ENCODE results near the gene IFI44L. TPM values are rescaled to one million over a fixed set of nuclear protein-coding genes. Genes with fewer than 3 reads are reported as not detected.

Gene IFI44L
- total and polyA plus RNA-seq, 2 of the 13 experiments (the other 11 are each of a cell fraction or from before 2014, with no cell fraction given) = 0.04 TPM

GRCh38 chr1:78599294-78599693 is 21.0 kb upstream of the IFI44L start:
- intact Hi-C loops (cut with micrococcal nuclease; ENCODE audit: unreplicated experiment) = no loop called here
- Histone ChIP-seq H3K4me2 (ENCODE audit: low read depth, low read length) (no peak overlapping the region), H3K9ac (ENCODE audit: insufficient read depth, low read depth, low read length) (no peak overlapping the region), H3K79me2 (ENCODE audit: insufficient read depth, low read length) (no peaks in the 10 kb centered on the region), H4K20me1 (ENCODE audit: insufficient read depth, low read length) (no peaks in the 10 kb centered on the region), H2AFZ (ENCODE audit: low read length) (no peak overlapping the region), H3K36me3 (replicated peaks in 1 of 2; ENCODE audit: control insufficient read depth in 1 of 2, insufficient read depth in 2 of 2, low read length in 2 of 2) (no peaks in the 10 kb centered on the region), H3K9me3 (ENCODE audit: low read length) (peaks cover 6% of the 10 kb centered on the region; the same call in 1 of the 2 replicates), H3K4me3 (replicated peaks in 1 of 3; ENCODE audit: insufficient read depth in 1 of 3, low read depth in 2 of 3, low read length in 3 of 3) (no peak overlapping the region), H3K4me1 (ENCODE audit: insufficient read depth, low read length) (no peaks in the 10 kb centered on the region), H3K27ac (ENCODE audit: extremely low read length, insufficient read depth, low read length) (no peak overlapping the region), H3K27me3 (ENCODE audit: control insufficient read depth in 1 of 2, insufficient read depth in 2 of 2, low read length in 2 of 2) (no peaks in the 10 kb centered on the region)
- CTCF ChIA-PET (ENCODE audit: low intra/inter-chr PET ratio, low total read pairs) = no interaction called here
- ATAC-seq (no peak), FAIRE-seq (no peak), DNase-seq (ENCODE audit: low spot score) (no peak)
- BruUV-seq (replicated peaks) = no TSS peak
- POLR2A ChIA-PET = no interaction called here
- in situ Hi-C loops (cut with HindIII; ENCODE audit: extremely low pct_ligation_motif_present, low pct_unique_long_range_greater_than_20kb) = no loop called here
- 17% methylated on average over 4 of the region's 4 CpGs for WGBS (ENCODE audit: low lambda C conversion rate)
- TF ChIP-seq ZNF639 (CRISPR knock-in tag; conservative IDR thresholded peaks at IDR 0.05) (no peak), ZNF318 (CRISPR knock-in tag; IDR thresholded peaks at IDR 0.05) (no peak), ZSCAN21 (CRISPR knock-in tag; IDR thresholded peaks at IDR 0.05; ENCODE audit: borderline replicate concordance) (no peak), NPAS2 (CRISPR knock-in tag; IDR thresholded peaks at IDR 0.05; ENCODE audit: borderline replicate concordance) (no peak), IRF2 (CRISPR knock-in tag; IDR thresholded peaks at IDR 0.05) (no peak), TARDBP (CRISPR knock-in tag; IDR thresholded peaks at IDR 0.05) (no peak)
